ENCODE measurements around the gene JPH4. TPM values are rescaled to one million over a fixed set of nuclear protein-coding genes. Genes with fewer than 3 reads are reported as not detected.

Gene JPH4
- total and polyA plus RNA-seq, 2 of the 8 experiments (the other 6 are each of a cell fraction or from before 2014, with no cell fraction given), result 23.9 to 46.7 TPM

GRCh38 chr14:23603103-23603502, 24.5 kb upstream of the JPH4 start:
- H2AFZ ChIP-seq (ENCODE audit: low read length), result no peak overlapping the region
- H3K9ac ChIP-seq (replicated peaks in 1 of 4; ENCODE audit: extremely low read depth in 1 of 4, low read depth in 3 of 4, low read length in 3 of 4), result no peak overlapping the region
- no peaks in the 10 kb centered on the region for H3K79me1 ChIP-seq (ENCODE audit: low read depth, low read length)
- ChIA-PET POLR2A (ENCODE audit: partially characterized antibody) (interaction anchor here (0.8 to 1.1 kb wide), 3 partner anchors 8 to 575 kb away, joined by 3 read pairs; no protein-coding TSS in a partner anchor), CTCF (ENCODE audit: partially characterized antibody) (interaction anchor here (1.1 to 2.0 kb wide), 5 partner anchors 14 to 327 kb away, joined by 3 to 13 read pairs (median 5); no protein-coding TSS in a partner anchor)
- H3K27ac ChIP-seq (ENCODE audit: low read depth, low read length), result no peak overlapping the region
- no peak overlapping the region for H3K4ac ChIP-seq (replicated peaks; ENCODE audit: insufficient read length, low read depth, low read length)
- 65% methylated on average over 2 of the region's 2 CpGs; no CpG with 5 or more reads in 1 of the 2 experiments for WGBS, 2 experiments (ENCODE audit: extremely low coverage in 1 of 2, insufficient coverage in 1 of 2, insufficient read length in 1 of 2, insufficient replicate concordance in 2 of 2, low coverage in 1 of 2, low lambda C conversion rate in 2 of 2, missing lambda C conversion rate in 1 of 2)
- no peaks in the 10 kb centered on the region for H4K20me1 ChIP-seq (replicated peaks in 1 of 2; ENCODE audit: control insufficient read depth in 1 of 2, insufficient read depth in 2 of 2, low read length in 2 of 2)
- no peak overlapping the region for H2BK12ac ChIP-seq (ENCODE audit: low read depth, low read length)
- no peak overlapping the region for H3K18ac ChIP-seq (ENCODE audit: extremely low read depth, low read length)
- H3K27me3 ChIP-seq (replicated peaks in 1 of 4; ENCODE audit: control insufficient read depth in 3 of 4, extremely low read depth in 1 of 4, insufficient read depth in 3 of 4, low read length in 3 of 4), result no peaks in the 10 kb centered on the region; a peak in 1 of 7 replicates
- no peaks in the 10 kb centered on the region for H3K79me2 ChIP-seq (ENCODE audit: control insufficient read depth in 1 of 2, insufficient read depth in 2 of 2, low read length in 2 of 2)
- no peaks in the 10 kb centered on the region for H3K4me1 ChIP-seq (replicated peaks in 1 of 4; ENCODE audit: control insufficient read depth in 3 of 4, insufficient read depth in 4 of 4, low read length in 3 of 4)
- H2BK15ac ChIP-seq (ENCODE audit: low read length), result 0 out of 2 replicates have a peak overlapping the region, but pooled peaks have one; percentile 46
- H3K36me3 ChIP-seq (ENCODE audit: control insufficient read depth in 2 of 4, insufficient read depth in 4 of 4, low read length in 3 of 4), result no peaks in the 10 kb centered on the region
- no peak overlapping the region for H3K4me2 ChIP-seq (ENCODE audit: insufficient read depth in 1 of 2, low read depth in 2 of 2, low read length in 2 of 2)
- no peak overlapping the region for H3K4me3 ChIP-seq (ENCODE audit: extremely low read depth in 1 of 4, insufficient read depth in 2 of 4, low read depth in 3 of 4, low read length in 4 of 4)
- no peak overlapping the region for H3K23ac ChIP-seq (ENCODE audit: insufficient read length)
- no peak for FAIRE-seq
- no peak overlapping the region for H2BK20ac ChIP-seq (ENCODE audit: low read length)
- H4K91ac ChIP-seq (replicated peaks; ENCODE audit: insufficient read length, low read length), result no peak overlapping the region
- no peak overlapping the region for H2BK5ac ChIP-seq (ENCODE audit: low read depth, low read length)
- no peak overlapping the region for H3K56ac ChIP-seq (replicated peaks; ENCODE audit: insufficient read length, low read depth, low read length)
- no peaks in the 10 kb centered on the region; the same call in 1 of the 2 replicates for H3K23me2 ChIP-seq (ENCODE audit: low read depth, low read length)
- H3K14ac ChIP-seq (ENCODE audit: insufficient read length), result no peak overlapping the region
- no peaks in the 10 kb centered on the region; a peak in 1 of 4 replicates for H3K9me3 ChIP-seq (ENCODE audit: insufficient read depth in 2 of 2, low read depth in 1 of 2, low read length in 1 of 2)
- no peak for DNase-seq (ENCODE audit: low read depth in 1 of 2, low spot score in 2 of 2)
- H2AK5ac ChIP-seq (ENCODE audit: low read depth, low read length), result no peak overlapping the region
- H2BK120ac ChIP-seq (replicated peaks; ENCODE audit: low read depth, low read length), result no peak overlapping the region
- H4K5ac ChIP-seq (ENCODE audit: insufficient read length, low read depth, low read length), result no peak overlapping the region
- no peak overlapping the region for H4K8ac ChIP-seq (ENCODE audit: extremely low read depth, insufficient read depth, low read length)
- no peak for TF ChIP-seq SP2 (IDR thresholded peaks at IDR 0.05; ENCODE audit: low read length)
- TF ChIP-seq CTCF (IDR thresholded peaks at IDR 0.05; ENCODE audit: control extremely low read depth in 1 of 3, insufficient read depth in 1 of 3, low read depth in 1 of 3, low read length in 3 of 3), result no peak

Data from H1 (cell line).